Esophagus squamous epithelium (tissue), 4 donors: ENCODE measurements around the gene WIZ.

Experiments used
- POLR2A ChIP-seq, 4 donors: fragments of 450-650 bp; IDR thresholded peaks; one replicate each; pipeline ENCODE4 v1.6.1; 2017; ENCODE audit warnings: antibody characterized with exemption in 4 of 4, mild to moderate bottlenecking in 4 of 4, moderate library complexity in 3 of 4
- TF ChIP-seq, protein P1 (sequence below), 6 experiments: fragments of 450-650 bp in 4 of 6; fragments of 200-600 bp in 2 of 6; sonication (generic) in 2 of 6; IDR thresholded peaks; one replicate each; pipeline ENCODE4 v1.5.1; 2016 to 2019; ENCODE audit warnings: antibody characterized with exemption in 6 of 6, mild to moderate bottlenecking in 4 of 6, moderate library complexity in 4 of 6

- TF ChIP-seq, protein P1, sequence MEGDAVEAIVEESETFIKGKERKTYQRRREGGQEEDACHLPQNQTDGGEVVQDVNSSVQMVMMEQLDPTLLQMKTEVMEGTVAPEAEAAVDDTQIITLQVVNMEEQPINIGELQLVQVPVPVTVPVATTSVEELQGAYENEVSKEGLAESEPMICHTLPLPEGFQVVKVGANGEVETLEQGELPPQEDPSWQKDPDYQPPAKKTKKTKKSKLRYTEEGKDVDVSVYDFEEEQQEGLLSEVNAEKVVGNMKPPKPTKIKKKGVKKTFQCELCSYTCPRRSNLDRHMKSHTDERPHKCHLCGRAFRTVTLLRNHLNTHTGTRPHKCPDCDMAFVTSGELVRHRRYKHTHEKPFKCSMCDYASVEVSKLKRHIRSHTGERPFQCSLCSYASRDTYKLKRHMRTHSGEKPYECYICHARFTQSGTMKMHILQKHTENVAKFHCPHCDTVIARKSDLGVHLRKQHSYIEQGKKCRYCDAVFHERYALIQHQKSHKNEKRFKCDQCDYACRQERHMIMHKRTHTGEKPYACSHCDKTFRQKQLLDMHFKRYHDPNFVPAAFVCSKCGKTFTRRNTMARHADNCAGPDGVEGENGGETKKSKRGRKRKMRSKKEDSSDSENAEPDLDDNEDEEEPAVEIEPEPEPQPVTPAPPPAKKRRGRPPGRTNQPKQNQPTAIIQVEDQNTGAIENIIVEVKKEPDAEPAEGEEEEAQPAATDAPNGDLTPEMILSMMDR (IDR thresholded peaks at IDR 0.05) = no peak
- no peak for TF ChIP-seq POLR2A (IDR thresholded peaks at IDR 0.05)
Measured at GRCh38 chr19:15453906-15454860, 4.4 kb upstream of the WIZ start.
